MCF 10A (cell line): ENCODE measurements around the gene SCYGR8. TPM values are rescaled to one million over a fixed set of nuclear protein-coding genes. Genes with fewer than 3 reads are reported as not detected.
A peak's percentile ranks its signal among the peaks of the same experiment; 100 is the strongest.
"Not testable (repeated sequence)": the region's sequence is repeated elsewhere in the genome, so short reads cannot be mapped to it uniquely, and the experiment has no call there.

ENCODE experiments used
- BruUV-seq: library from RNA; stranded (reverse); fragments of 400-500 nt; replicated peaks from 2 replicates; lab custom pipeline; 2021; lab: Mats Ljungman, UMichigan
- CTCF ChIA-PET: fragments of 300-600 bp; sonication (Branson Sonifier 250); formaldehyde crosslinking; extraction: SDS; loops from one replicate; lab custom pipeline; 2021; ENCODE audit warnings: antibody characterized with exemption, inconsistent platforms; lab: Yijun Ruan, JAX
- POLR2A ChIA-PET: fragments of 300-600, 350-650 bp; sonication (Branson Sonifier 250); formaldehyde crosslinking; extraction: SDS; loops from one replicate; lab custom pipeline; 2020; ENCODE audit warnings: antibody characterized with exemption, inconsistent platforms; lab: Yijun Ruan, JAX
- DNase-seq: peaks from one replicate; pipeline ENCODE4 v3.0.0-alpha.2; 2018; ENCODE audit not compliant: unreplicated experiment
- H3K27ac Mint-ChIP-seq: one replicate; pipeline ENCODE4 v1.8.0; 2022; ENCODE audit warnings: mild to moderate bottlenecking, low read depth, mixed read lengths; ENCODE audit not compliant: unreplicated experiment
- H3K27me3 Mint-ChIP-seq: one replicate; pipeline ENCODE4 v1.8.0; 2022; ENCODE audit warnings: mixed read lengths; ENCODE audit not compliant: insufficient read depth, unreplicated experiment
- H3K36me3 Mint-ChIP-seq: one replicate; pipeline ENCODE4 v1.8.0; 2022; ENCODE audit warnings: mild to moderate bottlenecking, moderate library complexity, mixed read lengths; ENCODE audit not compliant: insufficient read depth, unreplicated experiment
- H3K4me1 Mint-ChIP-seq: one replicate; pipeline ENCODE4 v1.8.0; 2022; ENCODE audit warnings: mixed read lengths; ENCODE audit not compliant: insufficient read depth, unreplicated experiment
- H3K4me3 Mint-ChIP-seq: one replicate; pipeline ENCODE4 v1.8.0; 2022; ENCODE audit warnings: mild to moderate bottlenecking, moderate library complexity, mixed read lengths; ENCODE audit not compliant: unreplicated experiment
- H3K9me3 Mint-ChIP-seq: one replicate; pipeline ENCODE4 v1.8.0; 2022; ENCODE audit warnings: mixed read lengths; ENCODE audit not compliant: unreplicated experiment
- intact Hi-C: fragments of 100-400 bp; cut with micrococcal nuclease; formaldehyde crosslinking; loops from 2 replicates; pipeline ENCODE4 v1.14.1; 2022
- total RNA-seq: library from RNA; stranded (reverse); gene quantifications from 2 replicates; pipeline ENCODE4 v1.2.3, GENCODE V29; 2022
- TF ChIP-seq, protein P1 (sequence below): fragments of 200-600 bp; IDR thresholded peaks from one replicate; pipeline ENCODE4 v1.8.0; 2022; ENCODE audit warnings: antibody characterized with exemption, mild to moderate bottlenecking; ENCODE audit not compliant: unreplicated experiment

Gene SCYGR8
- total RNA-seq, 1 experiment from 2014 or later, result not detected

DNA sequence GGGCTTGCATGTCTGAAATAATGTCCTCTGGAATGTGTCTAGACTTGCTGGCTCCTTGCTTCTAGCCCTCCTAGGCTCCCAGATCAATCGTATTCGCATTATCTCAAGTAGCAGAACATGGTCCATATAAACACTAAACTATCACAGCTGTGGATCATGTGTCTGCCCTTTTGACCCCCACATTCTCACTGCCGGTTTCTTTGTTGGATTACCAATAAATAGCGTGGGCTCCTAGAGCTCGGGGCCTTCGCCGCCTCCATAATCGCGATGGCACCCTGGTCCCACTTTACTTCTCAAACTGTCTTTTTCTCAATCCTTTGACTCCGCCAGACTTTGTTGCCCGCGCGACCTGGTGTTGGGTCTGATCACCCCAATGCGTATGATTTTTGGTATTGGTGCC lies 6.3 kb upstream of the SCYGR8 start:
- no peaks in the 10 kb centered on the region for H3K36me3 Mint-ChIP-seq
- intact Hi-C loops, result no loop called here
- DNase-seq, result no peak
- H3K27me3 Mint-ChIP-seq, result peaks cover 13% of the 10 kb centered on the region
- no TSS peak for BruUV-seq
- H3K4me3 Mint-ChIP-seq, result no peak overlapping the region
- POLR2A ChIA-PET, result interaction anchor here (0.6 kb wide), 1 partner anchor 1199 kb away, joined by 3 read pairs; no protein-coding TSS in a partner anchor
- TF ChIP-seq, protein P1, sequence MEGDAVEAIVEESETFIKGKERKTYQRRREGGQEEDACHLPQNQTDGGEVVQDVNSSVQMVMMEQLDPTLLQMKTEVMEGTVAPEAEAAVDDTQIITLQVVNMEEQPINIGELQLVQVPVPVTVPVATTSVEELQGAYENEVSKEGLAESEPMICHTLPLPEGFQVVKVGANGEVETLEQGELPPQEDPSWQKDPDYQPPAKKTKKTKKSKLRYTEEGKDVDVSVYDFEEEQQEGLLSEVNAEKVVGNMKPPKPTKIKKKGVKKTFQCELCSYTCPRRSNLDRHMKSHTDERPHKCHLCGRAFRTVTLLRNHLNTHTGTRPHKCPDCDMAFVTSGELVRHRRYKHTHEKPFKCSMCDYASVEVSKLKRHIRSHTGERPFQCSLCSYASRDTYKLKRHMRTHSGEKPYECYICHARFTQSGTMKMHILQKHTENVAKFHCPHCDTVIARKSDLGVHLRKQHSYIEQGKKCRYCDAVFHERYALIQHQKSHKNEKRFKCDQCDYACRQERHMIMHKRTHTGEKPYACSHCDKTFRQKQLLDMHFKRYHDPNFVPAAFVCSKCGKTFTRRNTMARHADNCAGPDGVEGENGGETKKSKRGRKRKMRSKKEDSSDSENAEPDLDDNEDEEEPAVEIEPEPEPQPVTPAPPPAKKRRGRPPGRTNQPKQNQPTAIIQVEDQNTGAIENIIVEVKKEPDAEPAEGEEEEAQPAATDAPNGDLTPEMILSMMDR, result no peak
- no peak overlapping the region for H3K27ac Mint-ChIP-seq
- no peaks in the 10 kb centered on the region for H3K9me3 Mint-ChIP-seq
- H3K4me1 Mint-ChIP-seq, result no peaks in the 10 kb centered on the region
- CTCF ChIA-PET, result interaction anchor here (0.6 kb wide), 1 partner anchor 121 kb away, joined by 4 read pairs; no protein-coding TSS in a partner anchor

DNA sequence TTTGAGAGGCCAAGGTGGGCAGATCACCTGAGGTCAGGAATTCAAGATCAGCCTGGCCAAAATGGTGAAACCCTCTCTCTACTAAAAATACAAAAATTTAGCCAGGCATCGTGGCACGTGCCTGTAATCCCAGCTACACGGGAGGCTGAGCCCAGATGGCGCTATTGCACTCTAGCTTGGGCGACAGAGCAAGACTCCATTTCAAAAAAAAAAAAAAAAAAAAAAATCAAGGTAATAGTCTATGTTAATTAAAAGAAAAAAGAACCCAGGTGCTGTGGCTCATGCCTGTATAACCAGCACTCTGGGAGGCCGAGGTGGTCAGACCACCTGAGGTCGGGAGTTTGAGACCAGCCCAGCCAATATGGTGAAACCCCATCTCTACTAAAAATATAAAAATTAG lies 5.0 kb upstream of the SCYGR8 start:
- H3K4me3 Mint-ChIP-seq, POLR2A ChIA-PET, H3K4me1 Mint-ChIP-seq, H3K27me3 Mint-ChIP-seq, H3K27ac Mint-ChIP-seq, DNase-seq, H3K9me3 Mint-ChIP-seq, BruUV-seq, intact Hi-C loops, H3K36me3 Mint-ChIP-seq: not testable (repeated sequence)
- CTCF ChIA-PET, result interaction anchor here (0.6 to 0.7 kb wide), 2 partner anchors 16 to 83 kb away, joined by 3 read pairs; no protein-coding TSS in a partner anchor

DNA sequence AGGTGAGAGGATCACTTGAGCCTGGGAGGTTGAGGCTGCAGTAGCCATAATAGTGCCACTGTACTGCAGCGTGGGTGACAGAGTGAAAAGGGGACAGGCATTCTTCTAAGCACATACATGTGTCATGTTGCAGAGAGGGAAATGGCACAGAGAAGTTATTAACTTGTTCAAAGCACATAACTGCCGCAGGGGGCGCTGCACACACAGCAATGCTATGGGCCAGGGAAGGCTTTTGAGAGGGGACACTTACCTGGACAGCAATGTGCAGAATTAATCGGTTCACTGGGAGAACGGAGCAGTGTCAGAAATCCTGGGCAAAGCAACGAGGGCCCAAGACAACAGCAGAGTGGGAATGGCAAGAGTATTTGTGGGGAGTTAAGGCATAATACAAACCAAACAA lies 2.4 kb downstream of the SCYGR8 start:
- peak; percentile 33 for DNase-seq
- intact Hi-C loops, result no loop called here
- Mint-ChIP-seq H3K4me1 (no peaks in the 10 kb centered on the region), H3K36me3 (no peaks in the 10 kb centered on the region), H3K9me3 (no peaks in the 10 kb centered on the region), H3K27me3 (no peaks in the 10 kb centered on the region), H3K27ac (no peak overlapping the region), H3K4me3 (no peak overlapping the region)
- TF ChIP-seq, protein P1, result no peak
- ChIA-PET CTCF (interaction anchor here (0.6 kb wide), 1 partner anchor 24 kb away, joined by 4 read pairs; no protein-coding TSS in a partner anchor), POLR2A (no interaction called here)
- BruUV-seq, result no TSS peak

DNA sequence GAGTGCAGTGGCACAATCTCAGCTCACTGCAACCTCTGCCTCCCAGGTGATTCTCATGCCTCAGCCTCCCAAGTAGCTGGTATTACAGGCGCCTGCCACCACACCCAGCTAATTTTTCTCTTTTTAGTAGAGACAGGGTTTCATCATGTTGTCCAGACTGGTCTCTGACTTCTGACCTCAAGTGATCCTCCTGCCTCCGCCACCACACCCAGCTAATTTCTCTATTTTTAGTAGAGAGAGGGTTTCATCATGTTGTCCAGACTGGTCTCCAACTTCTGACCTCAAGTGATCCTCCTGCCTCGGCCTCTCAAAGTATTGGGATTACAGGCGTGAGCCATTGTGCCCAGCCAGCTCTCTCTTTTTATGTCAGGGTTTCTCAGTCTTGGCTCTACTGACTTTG lies 10.6 kb downstream of the SCYGR8 start:
- DNase-seq, POLR2A ChIA-PET, intact Hi-C loops, H3K27me3 Mint-ChIP-seq, BruUV-seq, H3K9me3 Mint-ChIP-seq, H3K4me1 Mint-ChIP-seq, H3K27ac Mint-ChIP-seq, H3K36me3 Mint-ChIP-seq, H3K4me3 Mint-ChIP-seq: not testable (repeated sequence)
- CTCF ChIA-PET, result interaction anchor here (0.6 to 2.2 kb wide), 7 partner anchors 9 to 351 kb away, joined by 3 to 12 read pairs (median 3); no protein-coding TSS in a partner anchor

DNA sequence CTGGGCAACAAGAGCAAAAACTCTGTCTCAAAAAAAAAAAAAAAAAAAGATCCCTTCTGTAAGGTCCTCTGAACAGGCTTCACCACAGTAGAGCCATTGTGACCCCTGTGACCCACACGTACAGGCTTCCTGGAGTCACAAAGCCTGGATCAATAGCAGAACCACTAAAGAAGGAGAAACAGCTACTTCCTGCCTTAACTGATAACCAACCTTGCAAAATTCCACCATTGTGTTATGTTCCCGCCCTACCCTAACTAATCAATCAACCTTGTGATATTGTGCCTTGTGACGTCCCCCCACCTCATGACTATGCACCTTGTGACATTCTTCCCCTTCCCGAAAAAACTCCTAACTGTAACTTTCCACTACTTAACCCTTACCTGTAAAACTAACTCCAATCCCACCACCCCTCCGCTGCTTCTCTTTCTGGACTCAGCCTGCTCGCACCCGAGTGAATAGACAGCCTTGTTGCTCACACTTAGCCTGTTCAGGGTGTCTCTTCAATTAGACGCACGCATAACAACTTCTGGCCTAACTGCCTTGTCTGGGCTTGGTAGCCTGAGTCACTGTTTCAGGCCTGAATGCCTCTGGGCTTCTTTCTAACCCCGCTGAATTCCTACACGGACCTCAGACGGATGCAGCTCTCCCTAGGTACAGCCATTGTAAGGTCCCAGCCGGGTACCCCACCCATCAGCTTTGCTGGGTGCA lies 13.9 kb downstream of the SCYGR8 start:
- Mint-ChIP-seq H3K27ac (peak overlapping the region; percentile 50), H3K4me1 (peaks cover 7% of the 10 kb centered on the region), H3K9me3 (no peaks in the 10 kb centered on the region), H3K4me3 (no peak overlapping the region), H3K27me3 (no peaks in the 10 kb centered on the region), H3K36me3 (no peaks in the 10 kb centered on the region)
- CTCF ChIA-PET, result interaction anchor here (0.6 to 1.1 kb wide), 7 partner anchors 86 to 474 kb away, joined by 3 to 6 read pairs (median 3); no protein-coding TSS in a partner anchor
- DNase-seq, result peak; percentile 52
- TF ChIP-seq, protein P1, result no peak
- POLR2A ChIA-PET, result interaction anchor here (0.6 to 0.9 kb wide), 2 partner anchors 39 to 730 kb away, joined by 4 read pairs; no protein-coding TSS in a partner anchor
- intact Hi-C loops, result loop anchor here (10.0 kb wide), 1 partner anchor 435 kb away; the partner anchor contains the start of gene MFF
- BruUV-seq, result no TSS peak
